Gastrocnemius medialis (tissue), 4 donors: ENCODE results near the gene BTAF1. TPM values are rescaled to one million over a fixed set of nuclear protein-coding genes. Genes with fewer than 3 reads are reported as not detected.

Experiments used
- ATAC-seq, 2 donors: fragments of 150-250 bp; one replicate each; pipeline ENCODE4 v1.9.1; 2016
- DNase-seq, 2 donors: peaks; one replicate each; pipeline ENCODE4 v3.0.0-alpha.2; 2019
- H3K27ac ChIP-seq, 4 donors: fragments of 200-600 bp; sonication (generic); 1 replicate in 1 of 4; 2 replicates in 3 of 4; pipeline ENCODE4 v1.5.1; 2016 to 2018; ENCODE audit warnings: mild to moderate bottlenecking in 2 of 4, moderate library complexity in 1 of 4
- H3K27me3 ChIP-seq, 3 donors: fragments of 200-600 bp; sonication (generic) in 2 of 3; 1 replicate in 1 of 3; 2 replicates in 2 of 3; pipeline versions ENCODE4 v1.5.1 to v1.6.0; 2016 to 2019; ENCODE audit warnings: mild to moderate bottlenecking in 1 of 3, moderate library complexity in 1 of 3
- H3K36me3 ChIP-seq, 2 donors: fragments of 200-600 bp; sonication (generic) in 1 of 2; one replicate each; pipeline ENCODE4 v1.5.1; 2017 to 2018
- H3K4me1 ChIP-seq, 2 donors: fragments of 200-600 bp; sonication (generic) in 1 of 2; one replicate each; pipeline ENCODE4 v1.5.1; 2016 to 2017; ENCODE audit warnings: mild to moderate bottlenecking in 2 of 2
- H3K4me3 ChIP-seq, 4 donors: fragments of 200-600 bp; sonication (generic) in 3 of 4; 1 replicate in 1 of 4; 2 replicates in 3 of 4; pipeline ENCODE4 v1.5.1; 2016 to 2019; ENCODE audit warnings: mild to moderate bottlenecking in 2 of 4
- H3K9me3 ChIP-seq, 3 donors: fragments of 200-600 bp; sonication (generic) in 2 of 3; 1 replicate in 1 of 3; 2 replicates in 2 of 3; pipeline ENCODE4 v1.5.1; 2016 to 2019
- CTCF ChIP-seq, 5 experiments: fragments of 450-650 bp in 3 of 5; fragments of 200-600 bp in 2 of 5; sonication (generic) in 2 of 5; IDR thresholded peaks in 4 of 5; conservative IDR thresholded peaks in 1 of 5; 1 replicate in 4 of 5; 2 replicates in 1 of 5; pipeline ENCODE4 v1.5.1; 2016 to 2019; ENCODE audit warnings: antibody characterized with exemption in 5 of 5, mild to moderate bottlenecking in 3 of 5, moderate library complexity in 3 of 5
- POLR2A ChIP-seq, 2 donors: fragments of 450-650 bp; IDR thresholded peaks; one replicate each; pipeline ENCODE4 v1.6.1; 2017; ENCODE audit warnings: antibody characterized with exemption in 2 of 2, mild to moderate bottlenecking in 2 of 2, moderate library complexity in 2 of 2
- in situ Hi-C, 4 donors: fragments of 200-750 bp; cut with MboI; loops; one replicate each; pipeline versions ENCODE4 v1.15.0 to v1.8.0; 2017; ENCODE audit warnings: low sequenced_read_pairs in 4 of 4
- intact Hi-C: fragments of 100-400 bp; cut with DNase I; formaldehyde crosslinking; loops from one replicate; pipeline ENCODE4 v1.15.1; 2023; ENCODE audit warnings: low total_unique reads
- total RNA-seq, 4 donors: library from RNA; depleted of rRNA; stranded (reverse); fragments of >200 nt; gene quantifications; one replicate each; pipeline versions ENCODE4 v1.1.0 to v1.2.3, GENCODE V29; 2016

The BTAF1 gene
- total RNA-seq, 4 donors from 2014 or later = 10.5 to 23.7 (median 11.3) TPM

GRCh38 chr10:91880310-91880709 lies 43.3 kb upstream of the BTAF1 start:
- DNase-seq (no peak), ATAC-seq (no peak)
- H3K4me1 ChIP-seq = peaks cover 5 to 10% of the 10 kb centered on the region in 2 donors
- TF ChIP-seq POLR2A (IDR thresholded peaks at IDR 0.05) (no peak), CTCF (IDR thresholded peaks at IDR 0.05 in 4 of 5, conservative IDR thresholded peaks at IDR 0.05 in 1 of 5) (no peak)
- H3K9me3 ChIP-seq = no peaks in the 10 kb centered on the region
- no peaks in the 10 kb centered on the region for H3K36me3 ChIP-seq
- H3K27ac ChIP-seq = no peak overlapping the region
- H3K4me3 ChIP-seq = no peak overlapping the region
- intact Hi-C loops = no loop called here
- in situ Hi-C loops = no loop called here
- H3K27me3 ChIP-seq = no peaks in the 10 kb centered on the region

GRCh38 chr10:91883549-91884444 lies 39.8 kb upstream of the BTAF1 start:
- intact Hi-C loops (no loop called here), in situ Hi-C loops (no loop called here)
- ATAC-seq = peak; percentile 70 to 76
- peaks cover 0 to 3% (median 0%) of the 10 kb centered on the region in 3 donors for H3K27me3 ChIP-seq
- peaks cover 5 to 23% of the 10 kb centered on the region in 2 donors for H3K4me1 ChIP-seq
- no peaks in the 10 kb centered on the region for H3K36me3 ChIP-seq
- H3K27ac ChIP-seq = peak overlapping the region in 3 of 4 donors; percentile 4 to 56 (median 31)
- peak overlapping the region; percentile 14 to 33 (median 22) for H3K4me3 ChIP-seq
- DNase-seq = peak in 1 of 2 donors; percentile 28
- TF ChIP-seq CTCF (IDR thresholded peaks at IDR 0.05 in 4 of 5, conservative IDR thresholded peaks at IDR 0.05 in 1 of 5) (no peak), POLR2A (IDR thresholded peaks at IDR 0.05) (no peak)
- no peaks in the 10 kb centered on the region for H3K9me3 ChIP-seq

GRCh38 chr10:91884536-91884935 lies 39.0 kb upstream of the BTAF1 start:
- intact Hi-C loops = no loop called here

GRCh38 chr10:91885362-91886079 lies 38.0 kb upstream of the BTAF1 start:
- intact Hi-C loops = no loop called here
- no peaks in the 10 kb centered on the region for H3K36me3 ChIP-seq
- ATAC-seq (no peak), DNase-seq (no peak)
- H3K4me3 ChIP-seq = no peak overlapping the region
- no peaks in the 10 kb centered on the region for H3K9me3 ChIP-seq
- no peak overlapping the region for H3K27ac ChIP-seq
- peaks cover 0 to 3% (median 0%) of the 10 kb centered on the region in 3 donors for H3K27me3 ChIP-seq
- TF ChIP-seq POLR2A (IDR thresholded peaks at IDR 0.05) (no peak), CTCF (IDR thresholded peaks at IDR 0.05 in 4 of 5, conservative IDR thresholded peaks at IDR 0.05 in 1 of 5) (no peak)
- H3K4me1 ChIP-seq = peaks cover 5 to 23% of the 10 kb centered on the region in 2 donors
- in situ Hi-C loops = no loop called here

More at GRCh38 chr10:91884536-91884935, 39.0 kb upstream of the BTAF1 start:
- Histone ChIP-seq H3K36me3 (no peaks in the 10 kb centered on the region), H3K27me3 (peaks cover 0 to 3% (median 0%) of the 10 kb centered on the region in 3 donors), H3K9me3 (no peaks in the 10 kb centered on the region), H3K4me1 (peaks cover 5 to 23% of the 10 kb centered on the region in 2 donors), H3K27ac (peak overlapping the region in 1 of 4 donors; percentile 56), H3K4me3 (peak overlapping the region in 1 of 4 donors; percentile 23)
- DNase-seq (no peak), ATAC-seq (no peak)
- in situ Hi-C loops = no loop called here
- TF ChIP-seq POLR2A (IDR thresholded peaks at IDR 0.05) (no peak), CTCF (IDR thresholded peaks at IDR 0.05 in 4 of 5, conservative IDR thresholded peaks at IDR 0.05 in 1 of 5) (no peak)
